SK-MEL-5 (cell line): ENCODE results near the gene HTR3C. TPM values are rescaled to one million over a fixed set of nuclear protein-coding genes. Genes with fewer than 3 reads are reported as not detected.
A peak's percentile ranks its signal among the peaks of the same experiment; 100 is the strongest.
"Not testable (repeated sequence)": the region's sequence is repeated elsewhere in the genome, so short reads cannot be mapped to it uniquely, and the experiment has no call there.

Experiments used
- DNase-seq: peaks from one replicate; pipeline ENCODE4 v3.0.0-alpha.2; 2016; ENCODE audit warnings: low read depth, low spot score
- in situ Hi-C: cut with HindIII; loops from 2 replicates; pipeline ENCODE4 v1.10.0; 2016; ENCODE audit warnings: low sequenced_read_pairs, high pct_unique_total_duplicates, low pct_unique_long_range_greater_than_20kb
- total RNA-seq: library from RNA; depleted of rRNA; stranded (reverse); fragments of >200 nt; shearing (Covaris generic); gene quantifications from 2 replicates; pipeline ENCODE4 v1.2.3, GENCODE V29; 2014

HTR3C gene
- total RNA-seq, 1 experiment from 2014 or later = not detected

DNA sequence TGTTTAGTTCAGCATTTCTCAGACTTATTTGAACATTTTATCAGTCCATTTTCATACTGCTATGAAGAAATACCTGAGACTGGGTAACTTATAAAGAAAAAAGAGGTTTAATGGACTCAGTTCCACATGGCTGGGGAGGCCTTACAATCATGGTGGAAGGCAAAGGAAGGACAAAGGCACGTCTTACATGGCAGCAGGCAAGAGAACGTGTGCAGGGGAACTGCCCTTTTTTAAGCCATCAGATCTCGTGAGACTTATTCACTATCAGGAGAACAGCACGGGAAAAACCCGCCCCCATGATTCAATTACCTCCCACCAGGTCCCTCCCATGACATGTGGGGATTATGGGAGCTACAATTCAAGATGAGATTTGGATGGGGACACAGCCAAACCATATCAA, 27.6 kb upstream of the HTR3C start:
- peak; percentile 18 for DNase-seq
- in situ Hi-C loops = not testable (repeated sequence)

DNA sequence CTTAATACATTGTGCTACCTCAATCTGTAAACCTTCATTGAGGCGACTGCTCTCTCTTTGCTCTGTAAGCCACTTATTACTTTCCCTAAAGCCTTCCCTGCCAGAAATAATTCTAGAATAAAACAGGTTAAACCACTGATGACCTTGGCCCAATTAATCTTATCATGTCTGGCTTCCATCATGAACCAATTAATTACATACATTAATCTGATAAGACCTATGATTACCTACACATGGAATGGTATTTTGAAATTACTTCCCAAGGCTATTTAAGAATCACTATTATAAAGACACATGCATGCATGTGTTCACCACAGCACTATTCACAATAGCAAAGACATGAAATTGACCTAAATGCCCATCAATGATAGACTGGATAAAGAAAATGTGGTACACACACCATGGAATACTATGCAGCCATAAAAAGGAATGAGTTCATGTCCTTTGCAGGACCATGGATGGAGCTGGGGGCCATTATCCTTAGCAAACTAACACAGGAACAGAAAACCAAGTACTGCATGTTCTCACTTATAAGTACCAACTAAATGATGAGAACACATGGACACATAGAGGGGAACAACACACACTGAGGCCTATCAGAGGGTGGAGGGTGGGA, 24.5 kb upstream of the HTR3C start:
- in situ Hi-C loops, DNase-seq: not testable (repeated sequence)

DNA sequence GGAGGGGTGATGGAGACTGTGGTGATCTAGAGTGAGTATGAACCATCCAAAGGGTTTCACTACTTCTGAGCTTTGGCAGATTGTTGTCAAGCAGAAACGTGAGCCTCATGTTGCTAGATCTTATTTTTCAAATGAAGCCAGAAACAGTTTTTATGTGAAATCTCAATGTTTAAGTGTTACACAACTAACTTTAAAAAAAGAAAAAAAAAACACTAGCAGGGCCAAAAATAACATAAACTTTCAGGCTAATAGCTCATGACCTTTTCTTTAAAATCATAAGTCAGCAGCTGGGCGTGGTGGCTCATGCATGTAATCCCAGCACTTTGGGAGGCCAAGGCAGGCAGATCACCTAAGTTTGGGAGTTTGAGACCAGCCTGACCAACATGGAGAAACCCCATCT, 23.4 kb upstream of the HTR3C start:
- DNase-seq = no peak
- in situ Hi-C loops = no loop called here

DNA sequence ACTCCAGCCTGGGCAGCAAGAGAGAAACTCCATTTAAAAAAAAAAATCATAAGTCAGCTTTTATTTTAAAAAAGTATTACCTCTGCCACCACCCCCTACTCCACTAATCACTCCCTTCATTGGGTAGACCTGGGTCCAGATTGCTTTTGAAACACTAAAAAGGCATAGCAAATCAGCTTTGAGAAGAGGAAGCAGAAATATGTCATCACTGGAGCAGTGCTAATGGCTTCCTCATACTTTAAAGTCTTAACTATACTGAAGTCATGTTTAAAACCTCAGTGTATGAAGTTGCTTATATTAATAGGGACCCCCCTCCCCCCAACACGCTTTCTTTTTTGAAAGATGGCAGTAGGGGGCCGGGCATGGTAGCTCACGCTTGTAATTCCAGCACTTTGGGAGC, 22.3 kb upstream of the HTR3C start:
- in situ Hi-C loops = no loop called here
- no peak for DNase-seq

DNA sequence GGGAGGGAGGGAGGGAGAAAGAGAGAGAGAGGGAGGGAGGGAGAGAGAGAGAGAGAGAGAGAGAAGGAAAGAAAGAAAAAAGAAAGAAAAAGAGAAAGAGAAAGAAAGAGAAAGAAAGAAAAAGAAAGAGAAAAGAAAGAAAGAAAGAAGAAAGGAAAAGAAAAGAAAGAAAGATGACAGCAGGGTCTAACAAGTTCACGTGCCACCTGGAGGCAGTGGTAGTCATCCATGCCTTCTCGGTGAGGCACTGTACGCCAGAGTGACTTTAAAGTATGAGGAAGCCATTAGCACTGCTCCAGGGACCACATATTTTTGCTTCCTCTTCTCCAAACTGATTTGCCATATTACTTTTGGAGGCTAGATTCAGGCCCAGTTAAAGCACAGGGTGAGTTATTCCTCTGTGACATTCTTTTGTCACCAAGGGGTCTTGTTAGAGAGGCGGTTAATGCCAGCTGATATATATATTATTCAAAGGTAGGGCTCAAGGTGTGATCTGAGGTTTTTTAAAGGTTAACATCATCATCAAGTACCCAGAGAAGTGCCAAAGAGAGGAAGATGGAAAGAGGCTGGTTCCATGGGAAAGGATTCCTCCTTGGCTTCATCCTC, 21.6 kb upstream of the HTR3C start, which contains the start of gene HTR3D:
TSS of gene HTR3D (plus strand) at position 556 of the 606 bp plus-strand sequence. CDS start at position 556, 0 bp downstream.
- in situ Hi-C loops = no loop called here
- DNase-seq = no peak

DNA sequence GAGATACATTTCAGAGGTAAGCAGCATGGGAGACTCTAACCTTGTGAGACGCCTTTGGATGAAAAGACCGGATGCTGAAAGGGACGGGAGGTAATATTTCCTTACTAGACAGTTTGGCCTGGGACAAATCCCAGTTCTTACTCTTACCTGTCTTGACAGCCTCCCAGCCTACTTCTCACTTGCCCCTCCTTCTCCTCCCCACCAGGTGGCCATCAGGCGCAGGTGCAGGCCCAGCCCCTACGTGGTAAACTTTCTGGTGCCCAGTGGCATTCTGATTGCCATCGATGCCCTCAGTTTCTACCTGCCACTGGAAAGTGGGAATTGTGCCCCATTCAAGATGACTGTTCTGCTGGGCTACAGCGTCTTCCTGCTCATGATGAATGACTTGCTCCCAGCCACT, 15.0 kb upstream of the HTR3C start:
- no peak for DNase-seq
- in situ Hi-C loops = no loop called here

DNA sequence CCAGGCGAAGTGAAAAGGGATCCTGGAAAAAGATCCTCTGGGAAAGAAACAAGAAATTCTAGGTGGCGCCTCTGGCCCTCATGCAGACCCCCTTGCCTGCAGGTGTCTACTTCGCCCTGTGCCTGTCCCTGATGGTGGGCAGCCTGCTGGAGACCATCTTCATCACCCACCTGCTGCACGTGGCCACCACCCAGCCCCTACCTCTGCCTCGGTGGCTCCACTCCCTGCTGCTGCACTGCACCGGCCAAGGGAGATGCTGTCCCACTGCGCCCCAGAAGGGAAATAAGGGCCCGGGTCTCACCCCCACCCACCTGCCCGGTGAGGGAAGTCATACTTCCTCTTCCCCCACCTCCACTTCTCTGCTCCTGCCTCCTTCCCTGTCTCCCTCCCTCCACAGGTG, 14.5 kb upstream of the HTR3C start:
- DNase-seq, in situ Hi-C loops: not testable (repeated sequence)

DNA sequence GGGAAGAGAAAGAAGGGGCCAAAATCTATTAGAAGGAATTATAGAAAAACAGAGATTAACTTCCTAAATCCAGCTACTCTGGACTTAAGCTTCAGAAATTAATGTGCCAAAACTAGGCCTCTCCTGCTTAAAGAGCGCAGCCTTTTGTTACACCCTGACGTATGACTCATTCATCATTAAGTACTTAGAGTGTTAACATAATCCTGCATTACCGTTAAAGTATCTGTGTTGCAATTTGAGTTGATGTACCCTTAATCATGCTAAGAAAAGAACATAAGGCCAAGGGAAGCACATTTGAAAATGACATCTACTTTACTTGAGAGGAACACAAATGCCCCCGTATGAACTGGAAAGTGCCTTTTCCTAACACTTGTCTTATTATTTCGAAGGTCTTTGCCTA, 13.4 kb upstream of the HTR3C start:
- in situ Hi-C loops = no loop called here
- no peak for DNase-seq

DNA sequence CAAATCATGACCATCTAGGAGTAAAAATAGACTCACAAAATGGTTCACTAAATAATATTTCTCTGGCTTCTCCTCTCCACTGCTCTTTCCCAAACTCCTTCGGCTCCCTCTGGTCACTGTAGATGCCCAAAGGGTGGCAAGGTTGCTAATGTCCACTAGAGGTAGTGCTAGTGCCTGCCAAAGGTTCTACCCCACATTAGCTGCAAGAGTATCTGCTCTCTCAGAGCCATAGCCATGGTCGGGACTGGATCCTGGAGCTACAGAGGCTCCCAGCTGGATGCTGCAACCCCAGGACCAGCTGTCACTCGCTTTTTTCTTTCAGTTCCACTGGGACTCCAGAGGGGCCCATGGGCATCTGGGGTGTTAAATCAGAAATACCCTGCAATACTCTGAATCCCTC, 12.8 kb upstream of the HTR3C start:
- in situ Hi-C loops = no loop called here
- peak; percentile 82 for DNase-seq

DNA sequence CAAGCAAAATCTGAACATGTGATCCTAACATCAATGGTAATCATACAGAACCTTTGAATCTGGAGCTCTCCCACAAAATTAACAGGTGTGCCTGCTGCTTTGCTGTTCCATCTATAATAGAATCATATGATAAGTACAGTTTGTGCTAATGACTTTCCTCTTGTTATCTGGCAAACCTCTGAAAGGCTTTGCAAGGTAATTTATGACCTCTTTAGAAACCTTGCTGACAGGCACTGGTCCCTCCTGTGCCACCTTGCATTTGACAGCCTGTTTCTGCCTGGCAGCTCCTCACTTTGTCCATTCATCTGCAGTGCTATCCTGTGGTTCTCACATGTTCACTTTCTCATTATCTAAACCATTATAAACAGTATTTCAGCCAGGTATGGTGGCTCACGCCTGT, 10.2 kb upstream of the HTR3C start:
- DNase-seq = no peak
- in situ Hi-C loops = no loop called here

DNA sequence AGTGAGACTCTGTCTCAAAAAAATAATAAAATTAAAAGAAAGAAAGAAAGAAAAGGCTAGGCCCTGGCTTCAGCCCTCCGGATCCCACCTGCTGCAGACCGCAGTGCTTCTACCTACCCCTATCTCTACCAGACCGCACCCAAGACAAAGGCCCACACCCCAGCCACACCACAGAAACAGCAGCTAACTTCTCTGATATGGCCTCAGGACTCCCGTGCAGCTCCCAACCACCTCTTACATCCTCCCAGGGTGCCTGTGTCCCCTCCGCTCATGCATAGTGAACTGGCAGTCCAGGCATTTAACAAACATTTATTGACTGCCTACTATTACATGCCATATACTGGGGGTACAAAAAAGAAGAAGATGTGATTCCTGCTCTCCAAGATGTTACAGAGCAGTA, 6.9 kb upstream of the HTR3C start:
- in situ Hi-C loops = no loop called here

DNA sequence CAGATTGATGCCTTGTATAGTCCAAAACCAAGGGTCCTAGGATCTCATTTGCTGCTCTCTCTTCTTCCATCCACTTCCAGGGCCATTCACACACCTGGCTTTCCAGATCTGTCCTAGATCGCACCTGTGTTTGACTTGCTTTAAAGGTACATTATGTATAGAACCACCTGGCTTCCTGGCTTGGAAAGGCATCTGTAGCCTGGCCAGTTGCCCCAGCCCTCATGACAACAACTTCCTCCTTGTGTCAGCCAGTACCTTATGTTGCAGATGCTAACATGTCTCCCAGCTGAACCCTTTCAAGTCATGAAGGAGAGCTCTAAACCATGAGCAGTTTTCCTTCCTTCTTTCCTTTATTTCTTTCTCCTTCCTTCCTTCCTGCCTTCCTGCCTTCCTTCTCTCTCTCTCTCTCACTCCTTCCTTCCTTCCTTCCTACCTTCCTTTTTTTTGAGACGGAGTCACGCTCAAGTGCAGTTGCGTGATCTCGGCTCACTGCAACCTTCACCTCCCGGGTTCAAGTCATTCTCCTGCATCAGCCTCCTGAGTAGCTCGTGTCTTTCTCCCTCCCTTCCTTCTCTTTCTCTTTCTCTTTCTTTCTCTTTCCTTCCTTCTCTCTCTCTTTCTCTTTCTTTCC, 2.5 kb upstream of the HTR3C start:
- DNase-seq = no peak
- in situ Hi-C loops = no loop called here

More for the DNA sequence above, 6.9 kb upstream of the HTR3C start:
- no peak for DNase-seq

DNA sequence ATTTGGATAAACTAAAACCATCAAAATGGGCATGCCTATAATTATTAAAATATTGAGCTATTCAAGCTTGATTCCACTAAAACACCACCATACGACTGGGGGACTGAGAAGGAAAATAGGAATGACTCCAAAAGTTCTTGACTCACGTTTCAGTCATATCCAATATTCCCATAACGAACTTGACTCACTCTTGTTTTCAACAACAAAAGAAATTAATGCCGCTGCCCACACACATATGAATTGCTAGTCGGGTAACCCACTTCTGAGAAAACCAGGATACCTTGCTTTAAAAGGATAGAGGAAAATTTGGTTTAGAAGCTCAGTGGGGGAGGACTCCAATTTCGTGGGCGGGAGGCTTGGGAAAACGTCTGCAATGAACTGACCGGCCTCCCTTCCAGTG, 5.2 kb downstream of the HTR3C start:
- no peak for DNase-seq
- in situ Hi-C loops = no loop called here

DNA sequence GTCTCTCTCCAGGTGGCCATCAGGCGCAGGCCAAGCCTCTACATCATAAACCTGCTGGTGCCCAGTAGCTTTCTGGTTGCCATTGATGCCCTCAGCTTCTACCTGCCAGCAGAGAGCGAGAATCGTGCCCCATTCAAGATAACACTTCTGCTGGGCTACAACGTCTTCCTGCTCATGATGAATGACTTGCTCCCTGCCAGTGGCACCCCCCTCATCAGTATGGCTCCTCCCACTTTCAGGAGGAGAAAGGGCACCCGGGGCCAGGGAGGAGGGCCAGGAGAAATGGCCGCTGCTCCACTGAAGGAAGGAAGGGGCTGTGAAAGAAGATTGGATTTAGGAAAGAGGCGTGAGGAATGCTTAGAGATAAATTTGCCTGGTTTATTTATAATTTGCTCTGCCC, 6.6 kb downstream of the HTR3C start:
- DNase-seq = no peak
- in situ Hi-C loops = no loop called here

DNA sequence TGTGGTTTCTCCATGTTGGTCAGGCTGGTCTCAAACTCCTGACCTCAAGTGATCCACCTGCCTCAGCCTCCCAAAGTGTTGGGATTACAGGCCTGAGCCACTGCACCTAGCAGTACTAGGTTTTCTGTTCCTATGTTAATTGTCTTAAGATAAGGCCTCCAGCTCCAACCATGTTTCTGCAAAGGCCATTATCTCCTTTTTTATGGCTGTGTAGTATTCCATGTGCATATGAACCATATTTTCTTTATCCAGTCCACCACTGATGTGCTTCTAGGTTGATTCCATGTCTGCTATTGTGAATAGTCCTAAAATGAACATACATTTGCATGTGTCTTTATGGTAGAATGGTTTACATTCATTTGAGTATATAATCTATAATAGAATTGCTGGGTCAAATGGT, 9.8 kb downstream of the HTR3C start:
- in situ Hi-C loops = no loop called here
- DNase-seq = no peak

DNA sequence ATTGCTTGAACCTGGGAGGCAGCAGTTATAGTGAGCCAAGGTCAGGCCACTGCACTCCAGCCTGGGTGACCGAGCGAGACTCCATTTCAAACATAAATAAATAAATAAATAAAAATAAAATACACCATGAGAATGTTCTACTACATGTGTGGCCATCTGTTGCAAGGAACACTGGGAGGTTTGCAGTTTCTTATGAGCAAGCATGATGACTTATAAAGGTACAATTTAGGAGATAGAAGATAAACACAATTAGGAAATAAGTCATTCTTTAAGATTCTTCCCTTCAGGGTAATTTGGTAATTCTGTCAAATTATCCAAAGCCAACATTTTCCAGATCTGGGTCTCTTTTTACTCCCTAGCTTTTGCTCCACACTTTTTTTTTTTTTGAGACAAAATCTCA, 13.4 kb downstream of the HTR3C start:
- in situ Hi-C loops = no loop called here
- no peak for DNase-seq

DNA sequence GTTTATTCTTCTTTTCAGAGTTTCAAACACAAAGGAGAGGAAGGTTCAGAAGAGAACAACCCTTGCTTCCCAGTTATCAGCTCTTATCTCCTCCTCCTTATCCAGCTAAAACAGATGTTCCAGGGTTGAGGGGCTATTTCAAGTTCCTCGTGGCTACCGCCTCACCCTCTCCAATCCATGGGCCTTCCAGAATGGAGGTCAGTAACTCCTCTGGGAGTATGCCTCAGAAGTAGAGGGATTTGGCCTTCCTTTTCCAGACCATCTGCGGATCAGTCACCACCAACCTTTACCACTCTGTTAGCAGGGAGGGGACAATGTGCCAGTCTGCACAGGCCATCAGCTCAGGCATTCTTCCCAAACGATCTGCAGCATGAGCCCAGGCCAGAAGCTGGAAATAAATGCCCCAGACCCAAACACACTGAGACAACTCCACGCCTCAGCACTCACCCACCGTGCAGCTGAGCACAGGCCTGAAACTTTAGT, 14.8 kb downstream of the HTR3C start:
- no peak for DNase-seq
- in situ Hi-C loops = no loop called here

DNA sequence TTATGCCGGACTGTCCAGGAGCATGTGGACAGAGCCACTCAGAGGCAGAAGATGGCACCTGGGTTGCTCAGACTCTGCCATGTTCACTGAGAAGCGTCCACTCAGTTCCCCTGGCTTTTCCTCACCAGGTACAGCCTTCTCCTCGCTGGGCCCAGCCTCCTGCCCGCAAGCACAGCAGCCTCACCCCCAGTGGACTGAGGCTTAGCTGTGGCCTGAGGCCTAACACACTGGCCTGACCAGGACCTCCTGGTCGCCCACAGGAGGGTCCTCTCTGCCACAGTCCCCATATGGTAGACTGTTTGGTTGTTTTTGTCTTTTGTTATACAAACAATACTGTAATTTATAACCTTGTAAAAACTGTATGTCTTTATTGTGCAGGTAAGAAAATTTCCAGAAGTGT, 15.5 kb downstream of the HTR3C start:
- DNase-seq = no peak
- in situ Hi-C loops = no loop called here

DNA sequence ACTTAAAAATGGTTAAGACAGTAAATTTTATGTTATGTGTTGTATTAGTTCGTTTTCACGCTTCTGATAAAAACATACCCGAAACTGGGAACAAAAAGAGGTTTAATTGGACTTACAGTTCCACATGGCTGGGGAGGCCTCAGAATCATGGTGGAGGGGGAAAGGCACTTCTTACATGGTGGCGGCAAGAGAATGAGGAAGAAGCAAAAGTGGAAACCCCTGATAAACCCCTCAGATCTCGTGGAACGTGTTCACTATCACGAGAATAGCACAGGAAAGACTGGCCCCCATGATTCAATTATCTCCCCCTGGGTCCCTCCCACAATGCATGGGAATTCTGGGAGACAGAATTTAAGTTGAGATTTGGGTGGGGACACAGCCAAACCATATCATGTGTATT, 18.3 kb downstream of the HTR3C start:
- in situ Hi-C loops, DNase-seq: not testable (repeated sequence)
